ENCODE results near the gene SMAD9. TPM values are rescaled to one million over a fixed set of nuclear protein-coding genes. Genes with fewer than 3 reads are reported as not detected.

Gene SMAD9
- total and polyA plus RNA-seq, 10 donors: 0.67 to 2.9 (median 1.4) TPM

- Histone ChIP-seq H3K4me1 (peaks cover 10 to 65% (median 43%) of the 10 kb centered on the region in 6 donors), H3K4me3 (no peak overlapping the region), H3K27me3 (replicated peaks in 1 of 7) (no peaks in the 10 kb centered on the region), H3K9me3 (no peaks in the 10 kb centered on the region), H3K36me3 (peaks cover 0 to 31% (median 13%) of the 10 kb centered on the region in 6 donors), H3K27ac (no peak overlapping the region)
- no peak for TF ChIP-seq POLR2AphosphoS5 (IDR thresholded peaks at IDR 0.05)
- TF ChIP-seq POLR2A (IDR thresholded peaks at IDR 0.05): no peak
- no peak for TF ChIP-seq CTCF (IDR thresholded peaks at IDR 0.05 in 8 of 11, conservative IDR thresholded peaks at IDR 0.05 in 3 of 11)
- 75 to 91% (median 81%) methylated on average over 3 of the region's 3 CpGs for WGBS, 5 donors
- no peak for DNase-seq
- intact Hi-C loops (cut with DNase I; ENCODE audit: low total_unique reads): loop anchor here (10.0 kb wide), 1 partner anchor 172 kb away; the partner anchor contains the start of gene ALG5
Measured at GRCh38 chr13:36822785-36823184, 97.3 kb downstream of the SMAD9 start.

GRCh38 chr13:36820222-36820621 is 99.8 kb downstream of the SMAD9 start:
- Histone ChIP-seq H3K9me3 (no peaks in the 10 kb centered on the region), H3K27ac (peak overlapping the region in 2 of 8 donors; percentile 93), H3K4me3 (peak overlapping the region; percentile 51 to 95 (median 82)), H3K36me3 (peaks cover 0 to 5% (median 0%) of the 10 kb centered on the region in 6 donors), H3K27me3 (replicated peaks in 1 of 7) (no peaks in the 10 kb centered on the region), H3K4me1 (peaks cover 10 to 65% (median 43%) of the 10 kb centered on the region in 6 donors)
- DNase-seq: no peak
- TF ChIP-seq CTCF (IDR thresholded peaks at IDR 0.05 in 8 of 11, conservative IDR thresholded peaks at IDR 0.05 in 3 of 11): no peak
- no peak for TF ChIP-seq POLR2AphosphoS5 (IDR thresholded peaks at IDR 0.05)
- TF ChIP-seq POLR2A (IDR thresholded peaks at IDR 0.05): no peak
- 47 to 73% (median 56%) methylated on average over 4 of the region's 4 CpGs for WGBS, 5 donors
- intact Hi-C loops (cut with DNase I; ENCODE audit: low total_unique reads): loop anchor here (10.0 kb wide), 1 partner anchor 175 kb away; the partner anchor contains the start of gene ALG5

- Histone ChIP-seq H3K9me3 (no peaks in the 10 kb centered on the region), H3K4me1 (peaks cover 10 to 63% (median 43%) of the 10 kb centered on the region in 6 donors), H3K27me3 (replicated peaks in 1 of 7) (no peaks in the 10 kb centered on the region), H3K27ac (peak overlapping the region in 5 of 8 donors; percentile 86 to 93 (median 90)), H3K36me3 (no peaks in the 10 kb centered on the region), H3K4me3 (peak overlapping the region; percentile 51 to 95 (median 82))
- 0 to 1% (median 1%) methylated on average over 20 of the region's 20 CpGs for WGBS, 5 donors
- no peak for DNase-seq
- intact Hi-C loops (cut with DNase I; ENCODE audit: low total_unique reads): loop anchor here (10.0 kb wide), 1 partner anchor 175 kb away; the partner anchor contains the start of gene ALG5
- no peak for TF ChIP-seq POLR2AphosphoS5 (IDR thresholded peaks at IDR 0.05)
- no peak for TF ChIP-seq CTCF (IDR thresholded peaks at IDR 0.05 in 8 of 11, conservative IDR thresholded peaks at IDR 0.05 in 3 of 11)
- no peak for TF ChIP-seq POLR2A (IDR thresholded peaks at IDR 0.05)
Measured at GRCh38 chr13:36819739-36820090, 100.3 kb downstream of the SMAD9 start.

GRCh38 chr13:36818804-36819738 is 101.0 kb downstream of the SMAD9 start, which contains the start of gene RFXAP:
TSS of gene RFXAP (plus strand) at chr13:36819222. CDS start at chr13:36819358, 136 bp downstream.
- Histone ChIP-seq H3K4me1 (peaks cover 10 to 60% (median 43%) of the 10 kb centered on the region in 6 donors), H3K9me3 (no peaks in the 10 kb centered on the region), H3K36me3 (no peaks in the 10 kb centered on the region), H3K27ac (peak within 1 kb of the TSS; percentile 44 to 93 (median 88)), H3K27me3 (replicated peaks in 1 of 7) (no peaks in the 10 kb centered on the region), H3K4me3 (peak within 1 kb of the TSS; percentile 51 to 95 (median 82))
- intact Hi-C loops (cut with DNase I; ENCODE audit: low total_unique reads): no loop called here
- WGBS, 5 donors: 1% methylated on average over 56 to 78 of the region's 78 CpGs
- peak; percentile 98 for DNase-seq
- TF ChIP-seq POLR2A (IDR thresholded peaks at IDR 0.05): peak in 1 of 3 donors; percentile 55
- TF ChIP-seq CTCF (IDR thresholded peaks at IDR 0.05 in 8 of 11, conservative IDR thresholded peaks at IDR 0.05 in 3 of 11): peak in 9 of 11 experiments; percentile 16 to 66 (median 41)
- peak; percentile 88 to 92 (median 92) for TF ChIP-seq POLR2AphosphoS5 (IDR thresholded peaks at IDR 0.05)
